SJSA1 (cell line): ENCODE data around the gene PDE4B. TPM values are rescaled to one million over a fixed set of nuclear protein-coding genes. Genes with fewer than 3 reads are reported as not detected.
A peak's percentile ranks its signal among the peaks of the same experiment; 100 is the strongest.

Experiments
- DNase-seq, 2 experiments: peaks; one replicate each; pipeline ENCODE4 v3.0.0-alpha.2; 2015 to 2020; ENCODE audit warnings: low spot score in 2 of 2, low read depth in 1 of 2
- H3K27ac ChIP-seq: fragments of 250-450 bp; sonication (Bioruptor Pico); 2 replicates; pipeline ENCODE4 v1.5.1; 2020; ENCODE audit warnings: mild to moderate bottlenecking, moderate library complexity
- H3K27me3 ChIP-seq: fragments of 250-450 bp; sonication (Bioruptor Pico); replicated peaks from 2 replicates; pipeline ENCODE4 v1.5.1; 2020; ENCODE audit warnings: mild to moderate bottlenecking, moderate library complexity
- H3K36me3 ChIP-seq: fragments of 250-450 bp; sonication (Bioruptor Pico); 2 replicates; pipeline ENCODE4 v1.5.1; 2020; ENCODE audit warnings: mild to moderate bottlenecking
- H3K4me1 ChIP-seq: fragments of 250-450 bp; sonication (Bioruptor Pico); replicated peaks from 2 replicates; pipeline ENCODE4 v1.6.1; 2021; ENCODE audit warnings: mild to moderate bottlenecking
- H3K4me3 ChIP-seq: fragments of 250-450 bp; sonication (Bioruptor Pico); 2 replicates; pipeline ENCODE4 v1.5.1; 2020; ENCODE audit warnings: mild to moderate bottlenecking
- H3K9me3 ChIP-seq: fragments of 250-450 bp; sonication (Bioruptor Pico); replicated peaks from 2 replicates; pipeline ENCODE4 v1.5.1; 2020; ENCODE audit warnings: mild to moderate bottlenecking
- total RNA-seq: library from RNA; depleted of rRNA; stranded (reverse); fragments of >200 nt; shearing (Covaris generic); gene quantifications from 2 replicates; pipeline ENCODE4 v1.2.3, GENCODE V29; 2014

PDE4B gene
- total RNA-seq, 1 experiment from 2014 or later, result 12.4 TPM

DNA sequence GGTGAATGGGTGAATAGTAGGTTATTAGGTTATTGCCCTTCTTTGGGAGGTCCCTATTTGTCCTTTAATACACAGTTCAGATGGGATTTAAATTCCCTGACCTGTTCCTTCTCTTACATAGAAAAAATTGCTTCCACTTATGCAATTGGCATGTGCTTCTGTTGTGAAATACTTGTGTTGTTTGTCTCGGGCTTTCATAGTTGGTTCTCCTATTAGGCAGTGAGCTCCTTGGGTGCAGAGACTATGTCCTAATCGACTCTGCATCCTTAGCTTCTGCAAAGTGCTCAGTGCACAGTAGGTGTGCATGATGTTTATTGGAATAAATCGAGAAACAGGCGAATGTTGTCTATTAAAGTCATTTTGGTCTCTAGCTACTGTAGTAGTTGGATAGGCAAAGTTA, 1.3 kb upstream of the PDE4B start:
- H3K36me3 ChIP-seq, result no peaks in the 10 kb centered on the region
- H3K27me3 ChIP-seq, result peaks cover 34% of the 10 kb centered on the region
- H3K4me1 ChIP-seq, result no peaks in the 10 kb centered on the region
- no peak overlapping the region for H3K27ac ChIP-seq
- no peak overlapping the region for H3K4me3 ChIP-seq
- no peaks in the 10 kb centered on the region for H3K9me3 ChIP-seq
- no peak for DNase-seq

DNA sequence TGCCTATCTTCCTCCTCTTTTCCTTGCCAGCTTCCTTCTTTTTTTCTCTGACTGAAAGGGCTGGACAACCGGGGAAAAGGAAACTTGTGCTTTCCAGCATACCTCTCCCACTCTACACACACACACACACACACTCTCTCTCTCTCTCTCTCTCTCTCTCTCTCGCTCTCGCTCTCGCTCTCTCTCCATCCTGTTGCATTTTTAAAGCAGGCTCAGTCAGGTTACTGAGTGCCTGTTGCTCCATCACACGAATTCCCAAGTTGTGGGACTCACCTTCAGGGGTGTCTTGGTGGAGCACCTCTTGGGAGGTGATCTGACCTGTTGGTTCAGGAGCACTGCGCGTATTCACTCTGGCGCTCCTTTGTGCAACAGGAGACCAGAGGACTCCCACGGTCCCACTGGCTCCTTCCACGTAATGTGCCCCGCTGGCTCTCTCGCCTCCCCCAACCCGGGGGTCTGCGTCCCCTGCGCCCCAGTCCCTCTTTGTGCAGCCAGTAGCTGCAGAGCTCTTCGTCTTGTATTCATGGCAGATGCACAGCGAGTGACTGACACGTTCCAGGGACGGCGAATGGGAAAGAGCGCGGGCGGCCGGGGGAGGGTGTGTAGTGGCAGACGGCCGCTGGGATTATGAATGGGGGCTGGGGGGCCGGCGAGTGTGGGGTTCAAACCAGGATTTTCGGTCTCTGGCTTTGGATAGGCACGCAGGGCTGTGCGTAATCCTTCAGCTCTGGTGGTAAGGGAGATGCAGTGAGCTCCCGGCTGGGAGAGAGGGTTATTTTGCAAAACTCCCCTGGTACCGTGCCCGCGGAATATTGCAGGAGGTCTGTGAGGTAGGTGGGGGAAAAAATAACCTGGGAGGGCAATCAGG, 660 bp upstream of the PDE4B start:
- Histone ChIP-seq H3K27ac (no peak overlapping the region), H3K27me3 (peaks cover 34% of the 10 kb centered on the region), H3K4me1 (no peaks in the 10 kb centered on the region), H3K36me3 (no peaks in the 10 kb centered on the region), H3K9me3 (no peaks in the 10 kb centered on the region), H3K4me3 (no peak overlapping the region)
- no peak for DNase-seq

DNA sequence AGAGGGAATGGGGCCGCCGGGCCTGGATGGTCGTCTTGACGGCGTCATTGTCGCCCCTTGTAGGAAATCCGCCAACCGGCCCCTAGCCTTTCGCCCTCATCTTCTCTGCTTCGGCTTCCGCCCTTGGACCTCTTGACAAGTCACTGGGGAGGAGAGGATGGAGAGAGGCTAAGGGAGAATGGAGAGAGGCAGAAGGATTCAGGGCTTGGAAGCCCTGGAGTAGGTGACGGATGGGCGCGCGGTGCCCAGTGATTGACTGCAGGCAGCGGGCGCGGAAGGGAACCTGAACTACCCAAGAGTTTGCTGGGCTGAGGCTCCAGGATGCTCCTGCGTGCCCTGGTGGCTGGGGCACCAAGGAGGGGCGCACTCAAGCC, 651 bp downstream of the PDE4B start:
- H3K4me3 ChIP-seq, result no peak overlapping the region
- H3K9me3 ChIP-seq, result no peaks in the 10 kb centered on the region
- H3K4me1 ChIP-seq, result no peaks in the 10 kb centered on the region
- H3K27ac ChIP-seq, result no peak overlapping the region
- no peaks in the 10 kb centered on the region for H3K36me3 ChIP-seq
- peaks cover 34% of the 10 kb centered on the region for H3K27me3 ChIP-seq
- DNase-seq, result no peak

DNA sequence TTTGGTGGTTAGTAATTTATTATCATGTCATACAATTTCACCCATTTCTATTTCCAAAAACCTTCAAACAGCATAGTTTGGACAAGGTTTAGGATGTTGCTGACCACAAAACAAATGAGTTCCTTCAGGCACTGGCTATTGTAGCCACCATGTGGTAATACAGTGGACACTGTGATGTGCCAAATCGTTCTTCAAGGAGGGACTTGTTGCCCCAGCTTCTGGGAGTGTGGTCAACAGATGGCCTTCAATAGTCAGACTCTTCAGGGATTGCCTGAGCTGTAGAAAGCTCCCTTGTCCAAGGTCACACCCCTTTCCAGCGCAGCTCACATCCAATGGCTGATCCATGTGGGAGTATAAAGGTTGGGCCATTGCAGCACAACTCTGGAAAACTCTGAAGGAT, 2.6 kb downstream of the PDE4B start:
- H3K27ac ChIP-seq, result no peak overlapping the region
- H3K27me3 ChIP-seq, result peaks cover 34% of the 10 kb centered on the region
- H3K4me3 ChIP-seq, result no peak overlapping the region
- no peak for DNase-seq
- no peaks in the 10 kb centered on the region for H3K9me3 ChIP-seq
- no peaks in the 10 kb centered on the region for H3K36me3 ChIP-seq
- no peaks in the 10 kb centered on the region for H3K4me1 ChIP-seq

DNA sequence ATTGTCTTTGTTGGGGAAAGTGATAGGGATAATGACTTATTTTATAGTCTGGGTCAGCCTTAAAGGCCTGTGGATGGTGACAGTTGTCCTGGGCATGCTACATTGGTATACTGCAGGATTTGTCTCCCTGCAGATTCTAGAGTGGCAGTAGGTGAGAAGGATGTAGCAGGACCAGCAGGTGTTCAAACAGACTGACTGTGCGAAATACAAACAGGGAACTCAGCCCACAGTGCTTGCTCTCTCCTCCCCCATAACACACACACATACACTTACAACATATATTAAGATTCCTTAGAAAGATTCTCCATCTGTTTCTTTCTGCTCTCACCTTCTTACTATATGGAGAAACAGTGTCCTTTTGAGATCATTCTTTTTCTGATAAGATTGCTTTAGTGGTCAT, 6.9 kb downstream of the PDE4B start:
- Histone ChIP-seq H3K27ac (no peak overlapping the region), H3K4me1 (no peaks in the 10 kb centered on the region)

DNA sequence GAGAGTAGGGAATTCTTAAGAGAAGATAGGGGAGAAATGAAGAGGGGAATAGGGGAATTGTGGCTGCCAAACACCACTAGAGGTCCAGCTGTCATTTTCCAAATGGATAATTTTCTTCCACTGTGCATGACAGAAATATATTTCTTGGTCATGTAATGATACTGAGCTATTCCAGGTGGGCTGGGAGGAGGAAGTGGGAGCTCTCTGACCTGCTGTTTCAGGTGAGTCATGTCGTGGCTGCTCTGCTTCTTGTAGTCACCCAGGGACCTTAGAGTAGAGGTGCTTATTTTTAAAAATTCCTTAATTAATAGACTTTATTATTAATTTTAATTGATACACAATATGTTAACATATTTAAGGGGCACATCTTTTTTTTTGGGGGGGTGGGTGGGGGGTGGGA, 11.9 kb downstream of the PDE4B start:
- Histone ChIP-seq H3K4me3 (no peak overlapping the region), H3K4me1 (no peaks in the 10 kb centered on the region), H3K9me3 (no peaks in the 10 kb centered on the region), H3K36me3 (no peaks in the 10 kb centered on the region), H3K27ac (no peak overlapping the region), H3K27me3 (no peaks in the 10 kb centered on the region)
- no peak for DNase-seq

More for the DNA sequence above, 6.9 kb downstream of the PDE4B start:
- Histone ChIP-seq H3K4me3 (no peak overlapping the region), H3K36me3 (no peaks in the 10 kb centered on the region), H3K9me3 (no peaks in the 10 kb centered on the region), H3K27me3 (peaks cover 6% of the 10 kb centered on the region)
- no peak for DNase-seq

DNA sequence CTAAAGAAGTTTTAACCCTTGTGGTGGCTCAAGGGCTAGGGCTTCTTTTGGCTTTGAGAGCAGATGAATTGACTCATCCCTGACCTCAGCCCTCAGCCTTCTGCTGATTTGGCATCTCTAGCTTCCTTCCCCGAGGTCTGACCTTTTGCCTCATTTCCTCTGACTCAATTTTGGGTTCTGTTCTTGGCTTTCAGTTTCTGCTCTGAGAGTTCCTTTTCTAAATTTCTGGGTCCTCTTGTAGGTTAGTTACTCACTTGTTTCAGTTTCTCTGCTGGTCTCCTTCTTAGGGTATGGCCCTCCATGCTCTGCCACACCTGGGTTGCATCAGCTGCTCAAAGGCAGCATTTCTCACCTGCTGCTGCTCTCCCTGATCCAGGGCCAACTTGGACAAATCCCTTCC, 19.4 kb downstream of the PDE4B start:
- no peak for DNase-seq
- no peaks in the 10 kb centered on the region for H3K27me3 ChIP-seq
- no peaks in the 10 kb centered on the region for H3K9me3 ChIP-seq
- H3K36me3 ChIP-seq, result no peaks in the 10 kb centered on the region
- H3K4me1 ChIP-seq, result no peaks in the 10 kb centered on the region
- H3K4me3 ChIP-seq, result no peak overlapping the region
- no peak overlapping the region for H3K27ac ChIP-seq

DNA sequence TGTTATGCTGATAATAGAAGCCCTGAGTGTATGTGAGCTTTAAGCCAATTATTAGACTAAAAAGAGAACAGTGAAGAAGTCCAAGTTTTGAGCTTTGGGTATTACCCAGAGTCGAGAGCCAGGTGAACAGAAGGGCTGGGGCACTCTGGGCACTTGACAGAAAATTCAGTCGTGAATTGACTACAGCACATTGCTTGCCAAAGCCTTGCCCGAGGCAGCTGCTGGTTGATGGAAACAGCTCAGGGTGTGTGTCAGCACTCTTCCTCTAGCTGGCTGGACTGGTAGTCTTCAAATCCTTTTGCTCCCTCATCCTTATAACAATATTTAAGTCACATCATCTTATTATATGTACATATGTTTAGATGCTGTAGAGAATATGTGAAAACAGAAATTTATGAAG, 21.3 kb downstream of the PDE4B start:
- no peak for DNase-seq
- Histone ChIP-seq H3K9me3 (no peaks in the 10 kb centered on the region), H3K27ac (no peak overlapping the region)

DNA sequence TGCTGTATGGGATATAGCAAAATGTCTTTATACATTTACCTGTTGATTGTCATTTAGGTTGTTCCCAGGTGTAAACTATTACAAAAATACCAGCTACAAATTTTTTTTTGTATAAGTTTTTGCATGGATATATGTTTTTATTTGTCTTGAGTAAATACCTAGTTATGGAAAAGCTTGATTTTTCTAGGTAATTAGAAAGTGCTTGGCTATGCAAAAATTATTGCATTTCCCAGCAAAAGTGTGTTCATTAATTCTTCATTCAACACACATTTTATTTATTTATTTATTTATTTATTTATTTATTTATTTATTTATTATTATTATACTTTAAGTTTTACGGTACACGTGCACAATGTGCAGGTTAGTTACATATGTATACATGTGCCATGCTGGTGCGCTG, 22.1 kb downstream of the PDE4B start:
- H3K4me1 ChIP-seq, result no peaks in the 10 kb centered on the region
- DNase-seq, result no peak
- H3K27me3 ChIP-seq, result no peaks in the 10 kb centered on the region
- H3K9me3 ChIP-seq, result no peaks in the 10 kb centered on the region
- H3K4me3 ChIP-seq, result no peak overlapping the region
- H3K36me3 ChIP-seq, result no peaks in the 10 kb centered on the region
- no peak overlapping the region for H3K27ac ChIP-seq

More for the DNA sequence above, 21.3 kb downstream of the PDE4B start:
- no peak overlapping the region for H3K4me3 ChIP-seq
- no peaks in the 10 kb centered on the region for H3K27me3 ChIP-seq
- no peaks in the 10 kb centered on the region for H3K36me3 ChIP-seq
- no peaks in the 10 kb centered on the region for H3K4me1 ChIP-seq

DNA sequence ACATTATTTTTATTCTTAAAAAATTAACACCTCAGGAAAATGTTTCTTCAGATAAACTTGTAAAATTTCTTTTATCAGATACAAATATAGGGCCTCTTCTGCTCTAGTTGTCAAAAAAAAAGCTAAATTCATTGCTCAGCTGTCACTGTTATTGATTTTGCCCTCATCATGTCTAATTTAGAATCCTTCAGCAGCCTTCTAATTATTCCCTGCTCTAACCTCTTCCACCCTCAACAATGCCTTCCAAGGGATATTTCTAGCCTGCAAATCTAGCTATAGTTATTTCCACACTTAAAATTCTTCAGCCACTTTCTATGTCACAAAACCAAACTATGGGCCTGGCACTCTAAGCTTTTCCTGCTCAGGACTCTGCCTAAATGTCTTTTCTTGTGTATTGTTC, 25.2 kb downstream of the PDE4B start:
- H3K4me3 ChIP-seq, result no peak overlapping the region
- no peak for DNase-seq
- no peaks in the 10 kb centered on the region for H3K27me3 ChIP-seq
- H3K4me1 ChIP-seq, result no peaks in the 10 kb centered on the region
- no peak overlapping the region for H3K27ac ChIP-seq
- no peaks in the 10 kb centered on the region for H3K9me3 ChIP-seq
- no peaks in the 10 kb centered on the region for H3K36me3 ChIP-seq

DNA sequence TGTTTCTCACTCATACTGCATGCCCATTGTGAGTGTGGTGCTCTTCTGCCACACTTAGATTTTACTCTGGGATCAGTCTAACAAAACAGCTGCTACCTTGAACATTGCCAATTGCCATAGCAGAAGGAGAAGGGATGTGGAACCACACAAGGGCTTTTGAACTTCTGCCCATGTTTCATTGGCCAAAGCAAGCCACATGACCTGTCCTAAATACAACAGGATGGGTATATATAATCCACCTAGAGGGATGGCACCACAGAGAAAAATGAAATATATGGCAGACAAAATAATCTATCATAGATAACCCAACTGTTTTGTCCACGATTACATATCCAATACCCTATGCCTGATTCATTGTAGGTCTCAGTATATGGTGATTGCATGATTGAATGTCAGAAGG, 26.3 kb downstream of the PDE4B start:
- Histone ChIP-seq H3K27ac (no peak overlapping the region), H3K36me3 (no peaks in the 10 kb centered on the region), H3K9me3 (no peaks in the 10 kb centered on the region), H3K4me1 (no peaks in the 10 kb centered on the region), H3K4me3 (no peak overlapping the region), H3K27me3 (no peaks in the 10 kb centered on the region)
- DNase-seq, result no peak

DNA sequence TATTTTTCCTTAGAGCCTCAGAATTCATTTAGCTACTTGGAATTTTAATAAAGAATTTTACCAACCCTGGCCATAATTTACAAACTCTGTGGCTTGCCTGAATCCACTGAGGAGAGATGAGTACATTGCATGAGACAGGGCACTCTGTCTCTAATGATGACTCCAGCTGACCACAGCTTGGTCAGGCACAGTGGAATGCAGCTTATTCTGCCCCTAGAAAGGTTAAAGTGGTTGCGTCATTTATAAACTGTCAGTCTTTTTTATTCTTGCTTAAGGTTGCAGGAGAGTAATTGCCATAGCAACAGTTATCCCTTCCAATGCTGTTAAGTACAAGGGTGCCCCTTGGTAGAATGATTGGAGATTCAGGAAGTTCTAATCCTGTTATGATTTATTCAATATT, 28.3 kb downstream of the PDE4B start:
- DNase-seq, result peak; percentile 36 to 44
- Histone ChIP-seq H3K4me3 (no peak overlapping the region), H3K27me3 (no peaks in the 10 kb centered on the region), H3K4me1 (no peaks in the 10 kb centered on the region), H3K27ac (no peak overlapping the region), H3K36me3 (no peaks in the 10 kb centered on the region), H3K9me3 (no peaks in the 10 kb centered on the region)

DNA sequence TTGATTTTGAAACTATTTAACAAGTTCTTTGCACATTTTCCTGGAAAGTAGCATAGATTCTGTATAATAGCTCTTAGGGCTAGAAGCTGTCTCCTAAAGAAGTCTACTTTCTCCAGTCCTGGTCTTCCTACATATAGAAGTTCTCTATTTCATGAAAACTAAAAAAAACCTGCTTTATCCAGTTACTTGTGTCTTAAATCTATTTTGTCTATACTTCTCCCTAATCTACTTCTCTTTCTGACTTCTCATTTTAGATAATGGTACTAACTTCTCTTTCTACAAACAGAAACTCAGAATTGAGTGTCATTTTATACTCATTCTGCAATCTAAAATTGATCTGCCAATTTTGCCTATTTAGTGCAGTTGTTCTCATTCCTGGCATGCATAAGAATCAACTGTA, 28.7 kb downstream of the PDE4B start:
- H3K27ac ChIP-seq, result no peak overlapping the region
- no peaks in the 10 kb centered on the region for H3K4me1 ChIP-seq
- no peak for DNase-seq
- H3K27me3 ChIP-seq, result no peaks in the 10 kb centered on the region
- H3K4me3 ChIP-seq, result no peak overlapping the region
- no peaks in the 10 kb centered on the region for H3K36me3 ChIP-seq
- no peaks in the 10 kb centered on the region for H3K9me3 ChIP-seq

DNA sequence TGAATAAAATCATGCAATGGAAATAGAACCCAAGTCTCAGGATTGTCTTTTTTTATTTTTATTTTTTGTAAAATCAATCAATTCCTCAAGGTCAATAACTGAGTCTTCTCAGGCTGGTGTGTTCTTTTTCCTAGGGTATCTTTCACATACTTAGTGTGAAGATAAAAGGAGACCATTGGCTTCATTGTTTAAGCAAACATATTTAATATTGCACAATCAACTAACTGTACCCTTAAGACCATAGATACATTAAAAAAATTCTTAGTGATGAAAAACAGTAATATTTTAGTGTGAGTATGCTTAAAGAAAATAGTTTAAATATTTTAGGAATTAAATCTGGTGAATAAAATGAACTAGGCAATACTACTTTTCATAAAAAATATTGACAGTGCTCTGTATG, 31.4 kb downstream of the PDE4B start:
- H3K27ac ChIP-seq, result no peak overlapping the region
- no peaks in the 10 kb centered on the region for H3K27me3 ChIP-seq
- H3K4me3 ChIP-seq, result no peak overlapping the region
- no peak for DNase-seq
- no peaks in the 10 kb centered on the region for H3K9me3 ChIP-seq
- no peaks in the 10 kb centered on the region for H3K36me3 ChIP-seq
- H3K4me1 ChIP-seq, result no peaks in the 10 kb centered on the region

DNA sequence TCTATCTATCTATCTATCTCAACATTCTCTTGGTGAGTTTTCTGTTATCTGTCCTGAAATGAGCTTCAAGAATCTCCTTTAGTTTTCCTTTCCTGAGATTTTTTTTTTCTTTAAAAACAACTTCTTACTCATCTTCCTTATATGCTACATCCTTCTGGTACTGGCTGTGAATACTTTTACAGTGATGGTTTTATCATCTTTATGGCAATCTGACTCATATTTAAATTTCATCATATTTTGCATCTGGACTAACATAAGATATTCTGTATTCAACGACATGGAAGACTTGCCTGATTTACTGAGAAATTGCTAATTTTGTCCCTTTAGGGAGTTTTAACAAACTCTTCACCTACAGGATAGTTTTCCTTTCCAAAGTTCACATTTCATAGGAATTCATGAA, 33.0 kb downstream of the PDE4B start:
- Histone ChIP-seq H3K4me1 (no peaks in the 10 kb centered on the region), H3K4me3 (no peak overlapping the region), H3K9me3 (no peaks in the 10 kb centered on the region), H3K36me3 (no peaks in the 10 kb centered on the region), H3K27me3 (no peaks in the 10 kb centered on the region), H3K27ac (no peak overlapping the region)
- DNase-seq, result no peak
